Mesodermal cell (in vitro differentiated cells): ENCODE data around the gene GGT5.

ENCODE experiments used
- H3K27ac ChIP-seq: 2 replicates; pipeline ENCODE4 v1.7.0; 2013; ENCODE audit warnings: mild to moderate bottlenecking, low read depth, low read length, moderate library complexity; ENCODE audit not compliant: severe bottlenecking
- H3K36me3 ChIP-seq: 2 replicates; pipeline ENCODE4 v1.7.1; 2013; ENCODE audit warnings: mild to moderate bottlenecking, low read length, moderate library complexity; ENCODE audit not compliant: control insufficient read depth, insufficient read depth
- H3K4me1 ChIP-seq: one replicate; pipeline ENCODE4 v1.7.1; 2013; ENCODE audit warnings: mild to moderate bottlenecking, low read length; ENCODE audit not compliant: insufficient read depth, control insufficient read depth, poor library complexity, severe bottlenecking
- H3K4me3 ChIP-seq: 2 replicates; pipeline ENCODE4 v1.7.0; 2013; ENCODE audit warnings: low read length, control low read depth, mild to moderate bottlenecking; ENCODE audit not compliant: insufficient read depth, poor library complexity, severe bottlenecking; ENCODE audit errors: extremely low read depth
- H3K9me3 ChIP-seq: 2 replicates; pipeline ENCODE4 v1.7.1; 2013; ENCODE audit warnings: mild to moderate bottlenecking, low read length, moderate library complexity; ENCODE audit not compliant: control insufficient read depth
- WGBS, 2 experiments: methylation state at CpG; one replicate each; pipeline ENCODE4 v1.1.5; 2013; ENCODE audit warnings: missing lambda C conversion rate in 2 of 2; ENCODE audit not compliant: insufficient coverage in 2 of 2; 5-methylcytosine and 5-hydroxymethylcytosine counted together

GGT5 gene

GRCh38 chr22:24177045-24177444, 67.8 kb downstream of the GGT5 start:
- H3K9me3 ChIP-seq: no peaks in the 10 kb centered on the region
- H3K4me3 ChIP-seq: no peak overlapping the region
- 97 to 100% methylated on average over 4 to 5 of the region's 5 CpGs for WGBS, 2 experiments

GRCh38 chr22:24176630-24177029, 68.3 kb downstream of the GGT5 start:
- Histone ChIP-seq H3K9me3 (no peaks in the 10 kb centered on the region), H3K36me3 (peaks cover 20% of the 10 kb centered on the region), H3K27ac (no peak overlapping the region), H3K4me3 (no peak overlapping the region), H3K4me1 (peaks cover 3% of the 10 kb centered on the region)
- WGBS, 2 experiments: 95 to 98% methylated on average over 10 of the region's 10 CpGs

More at GRCh38 chr22:24177045-24177444, 67.8 kb downstream of the GGT5 start:
- Histone ChIP-seq H3K36me3 (peaks cover 16% of the 10 kb centered on the region), H3K4me1 (peaks cover 7% of the 10 kb centered on the region), H3K27ac (no peak overlapping the region)

DNA sequence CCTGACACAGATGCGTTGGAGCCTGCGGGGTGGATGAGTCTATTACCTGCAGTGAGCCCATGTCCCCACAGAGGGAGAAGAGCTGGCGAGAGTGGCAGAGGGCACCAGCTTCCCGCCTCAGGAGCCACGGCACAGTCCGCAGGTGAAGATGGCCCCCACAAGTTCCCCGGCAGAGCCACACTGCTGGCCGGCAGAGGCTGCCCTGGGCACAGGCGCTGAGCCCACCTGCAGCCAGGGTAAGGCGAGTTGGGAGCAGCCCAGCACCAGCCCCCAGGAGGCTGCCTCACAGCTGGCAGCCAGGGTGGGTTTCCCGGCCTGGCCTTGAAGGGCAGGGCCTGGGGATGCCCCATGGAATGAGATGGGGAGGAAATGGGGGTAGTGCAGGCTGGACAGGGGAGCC, 68.8 kb downstream of the GGT5 start:
- no peak overlapping the region for H3K4me3 ChIP-seq
- H3K9me3 ChIP-seq: no peaks in the 10 kb centered on the region
- no peaks in the 10 kb centered on the region for H3K4me1 ChIP-seq
- 94 to 97% methylated on average over 11 of the region's 11 CpGs for WGBS, 2 experiments
- H3K27ac ChIP-seq: no peak overlapping the region
- peaks cover 23% of the 10 kb centered on the region for H3K36me3 ChIP-seq

- Histone ChIP-seq H3K9me3 (no peaks in the 10 kb centered on the region), H3K4me1 (no peaks in the 10 kb centered on the region), H3K36me3 (peaks cover 23% of the 10 kb centered on the region), H3K27ac (no peak overlapping the region), H3K4me3 (no peak overlapping the region)
- 61 to 66% methylated on average over 7 to 9 of the region's 11 CpGs for WGBS, 2 experiments
These were observed 69.6 kb downstream of the GGT5 start for GRCh38 chr22:24175160-24175808.

DNA sequence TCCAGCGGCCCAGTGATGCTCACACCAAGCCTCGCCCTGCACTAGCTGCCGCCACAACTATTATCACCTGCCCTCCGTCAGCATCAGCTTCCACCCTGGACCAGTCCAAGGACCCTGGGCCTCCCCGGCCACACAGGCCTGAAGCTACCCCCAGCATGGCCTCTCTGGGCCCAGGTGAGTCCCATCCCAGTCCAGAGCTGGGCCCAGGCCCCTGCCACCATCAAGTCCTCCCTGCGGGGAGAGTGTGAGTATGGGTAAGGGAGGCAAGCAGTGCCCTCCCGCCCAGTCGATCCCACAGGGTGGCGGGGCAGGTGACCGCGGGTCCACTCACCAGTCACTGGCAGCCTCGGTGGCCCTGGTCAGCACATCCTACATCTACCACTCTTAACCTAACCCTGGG, 73.1 kb downstream of the GGT5 start:
- no peak overlapping the region for H3K4me3 ChIP-seq
- peaks cover 32% of the 10 kb centered on the region for H3K36me3 ChIP-seq
- H3K9me3 ChIP-seq: no peaks in the 10 kb centered on the region
- H3K27ac ChIP-seq: no peak overlapping the region
- 96 to 100% methylated on average over 4 to 6 of the region's 12 CpGs for WGBS, 2 experiments
- H3K4me1 ChIP-seq: no peaks in the 10 kb centered on the region

GRCh38 chr22:24170632-24171031, 74.2 kb downstream of the GGT5 start:
- H3K9me3 ChIP-seq: no peaks in the 10 kb centered on the region
- no peak overlapping the region for H3K27ac ChIP-seq
- no peak overlapping the region for H3K4me3 ChIP-seq
- WGBS, 2 experiments: 85 to 98% methylated on average over 2 to 5 of the region's 5 CpGs
- peaks cover 41% of the 10 kb centered on the region for H3K36me3 ChIP-seq
- no peaks in the 10 kb centered on the region for H3K4me1 ChIP-seq

DNA sequence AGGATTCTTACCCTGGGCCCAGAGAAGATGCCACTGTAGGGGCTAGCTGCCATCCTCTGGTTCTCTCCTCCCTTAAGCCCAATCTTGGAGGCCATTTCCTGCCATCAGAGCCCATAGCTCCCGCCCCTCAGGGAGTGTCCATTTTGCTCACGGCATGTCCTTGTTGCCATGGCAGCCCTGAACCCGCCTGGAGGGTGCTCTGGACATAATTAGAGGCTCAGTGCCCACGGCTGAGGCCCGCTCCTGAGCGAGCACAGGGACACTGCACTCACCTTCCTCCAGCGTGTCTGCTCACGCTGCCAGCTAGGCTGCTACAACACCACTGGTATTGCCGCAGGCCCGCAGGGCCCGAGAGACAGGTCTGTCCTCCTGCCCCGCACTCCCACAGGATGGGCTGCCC, 74.7 kb downstream of the GGT5 start:
- WGBS, 2 experiments: 86 to 88% methylated on average over 12 of the region's 12 CpGs
- H3K36me3 ChIP-seq: peaks cover 45% of the 10 kb centered on the region
- no peak overlapping the region for H3K27ac ChIP-seq
- H3K4me3 ChIP-seq: no peak overlapping the region
- no peaks in the 10 kb centered on the region for H3K9me3 ChIP-seq
- H3K4me1 ChIP-seq: no peaks in the 10 kb centered on the region
